Uterus (tissue), 4 donors: ENCODE data around the gene HLF. TPM values are rescaled to one million over a fixed set of nuclear protein-coding genes. Genes with fewer than 3 reads are reported as not detected.

ENCODE experiments used
- DNase-seq, 2 donors: peaks; one replicate each; pipeline ENCODE4 v3.0.0-alpha.2; 2019 to 2020
- H3K27ac ChIP-seq, 2 donors: fragments of 200-600 bp; sonication (generic); 1 replicate in 1 of 2; 2 replicates in 1 of 2; pipeline ENCODE4 v1.5.1; 2016 to 2018
- H3K27me3 ChIP-seq, 2 donors: fragments of 200-600 bp; sonication (generic); one replicate each; pipeline ENCODE4 v1.5.1; 2018 to 2019; ENCODE audit warnings: control low read depth in 1 of 2
- H3K36me3 ChIP-seq, 2 donors: fragments of 200-600 bp; sonication (generic); one replicate each; pipeline ENCODE4 v1.5.1; 2019; ENCODE audit warnings: control low read depth in 1 of 2
- H3K4me1 ChIP-seq, 2 donors: fragments of 200-600 bp; sonication (generic); one replicate each; pipeline ENCODE4 v1.5.1; 2018 to 2019; ENCODE audit warnings: control low read depth in 1 of 2
- H3K4me3 ChIP-seq, 2 donors: fragments of 200-600 bp; sonication (generic); 1 replicate in 1 of 2; 2 replicates in 1 of 2; pipeline ENCODE4 v1.5.1; 2018 to 2019; ENCODE audit warnings: mild to moderate bottlenecking in 1 of 2
- H3K9me3 ChIP-seq, 2 donors: fragments of 200-600 bp; sonication (generic); one replicate each; pipeline ENCODE4 v1.5.1; 2019; ENCODE audit warnings: control low read depth in 1 of 2
- POLR2A ChIP-seq, 2 donors: fragments of 450-650 bp; IDR thresholded peaks; one replicate each; pipeline ENCODE4 v1.6.1; 2016; ENCODE audit warnings: antibody characterized with exemption in 2 of 2, mild to moderate bottlenecking in 1 of 2, moderate library complexity in 1 of 2
- intact Hi-C: fragments of 100-400 bp; cut with DNase I; formaldehyde crosslinking; loops from one replicate; pipeline ENCODE4 v1.15.1; 2023; ENCODE audit warnings: low total_unique reads
- total RNA-seq, 4 donors: library from RNA; depleted of rRNA in 3 of 4; stranded (reverse); fragments of >200 nt in 3 of 4; gene quantifications; one replicate each; pipeline versions ENCODE4 v1.1.0 to v1.2.4, GENCODE V29; 2014 to 2023
- TF ChIP-seq, protein P1 (sequence below), 4 experiments: fragments of 200-600 bp in 2 of 4; fragments of 450-650 bp in 2 of 4; sonication (generic) in 2 of 4; IDR thresholded peaks; one replicate each; pipeline ENCODE4 v1.5.1; 2016 to 2019; ENCODE audit warnings: antibody characterized with exemption in 4 of 4, mild to moderate bottlenecking in 2 of 4, moderate library complexity in 1 of 4
- donor health status: DM: yes; HTN: yes; CAD: no.

Gene HLF
- total RNA-seq, 4 donors from 2014 or later: 12.0 to 81.2 (median 50.4) TPM

DNA sequence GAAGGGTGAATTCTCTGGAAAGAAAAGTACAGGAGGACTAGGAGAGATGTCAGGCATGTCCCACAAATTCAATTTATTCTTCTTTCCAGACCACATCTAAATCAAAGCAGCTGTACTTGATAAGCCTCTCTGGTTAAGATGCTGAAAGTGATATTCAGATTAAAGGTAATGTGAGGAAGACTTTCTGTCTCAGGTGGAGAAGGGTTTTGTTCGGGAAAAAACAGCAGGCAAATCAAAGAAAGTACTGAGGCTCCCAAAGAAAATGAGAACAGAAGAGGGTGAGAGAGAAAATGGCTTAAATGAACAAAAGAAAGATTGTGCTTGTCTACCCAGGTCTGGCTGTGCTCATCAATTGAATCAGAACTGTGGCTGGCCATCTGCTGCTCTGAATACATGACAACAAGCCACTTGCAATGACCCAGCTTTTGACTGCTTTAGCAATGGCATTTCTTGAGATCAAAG lies 101.3 kb downstream of the HLF start:
- TF ChIP-seq, protein P1, sequence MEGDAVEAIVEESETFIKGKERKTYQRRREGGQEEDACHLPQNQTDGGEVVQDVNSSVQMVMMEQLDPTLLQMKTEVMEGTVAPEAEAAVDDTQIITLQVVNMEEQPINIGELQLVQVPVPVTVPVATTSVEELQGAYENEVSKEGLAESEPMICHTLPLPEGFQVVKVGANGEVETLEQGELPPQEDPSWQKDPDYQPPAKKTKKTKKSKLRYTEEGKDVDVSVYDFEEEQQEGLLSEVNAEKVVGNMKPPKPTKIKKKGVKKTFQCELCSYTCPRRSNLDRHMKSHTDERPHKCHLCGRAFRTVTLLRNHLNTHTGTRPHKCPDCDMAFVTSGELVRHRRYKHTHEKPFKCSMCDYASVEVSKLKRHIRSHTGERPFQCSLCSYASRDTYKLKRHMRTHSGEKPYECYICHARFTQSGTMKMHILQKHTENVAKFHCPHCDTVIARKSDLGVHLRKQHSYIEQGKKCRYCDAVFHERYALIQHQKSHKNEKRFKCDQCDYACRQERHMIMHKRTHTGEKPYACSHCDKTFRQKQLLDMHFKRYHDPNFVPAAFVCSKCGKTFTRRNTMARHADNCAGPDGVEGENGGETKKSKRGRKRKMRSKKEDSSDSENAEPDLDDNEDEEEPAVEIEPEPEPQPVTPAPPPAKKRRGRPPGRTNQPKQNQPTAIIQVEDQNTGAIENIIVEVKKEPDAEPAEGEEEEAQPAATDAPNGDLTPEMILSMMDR (IDR thresholded peaks at IDR 0.05): no peak
- no peak for TF ChIP-seq POLR2A (IDR thresholded peaks at IDR 0.05)
- H3K4me3 ChIP-seq: no peak overlapping the region
- intact Hi-C loops: no loop called here
- no peaks in the 10 kb centered on the region for H3K27me3 ChIP-seq
- H3K4me1 ChIP-seq: no peaks in the 10 kb centered on the region
- H3K27ac ChIP-seq: no peak overlapping the region
- DNase-seq: no peak
- no peaks in the 10 kb centered on the region for H3K36me3 ChIP-seq
- H3K9me3 ChIP-seq: no peaks in the 10 kb centered on the region

DNA sequence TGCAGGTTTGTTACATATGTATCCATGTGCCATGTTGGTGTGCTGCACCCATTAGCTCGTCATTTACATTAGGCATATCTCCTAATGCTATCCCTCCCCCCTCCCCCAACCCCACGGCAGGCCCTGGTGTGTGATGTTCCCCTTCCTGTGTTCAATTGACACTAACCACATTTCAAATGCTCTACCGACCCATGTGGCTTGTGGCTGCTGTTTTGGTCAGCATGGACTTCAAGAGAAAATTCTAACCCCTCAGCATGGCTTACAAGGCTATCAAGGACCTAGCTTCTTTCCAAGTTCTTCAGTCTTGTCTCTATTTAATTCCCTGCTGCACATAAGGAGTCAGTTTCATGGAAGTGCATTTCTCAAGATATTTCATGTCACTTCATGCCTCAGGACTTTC lies 103.9 kb downstream of the HLF start:
- H3K27me3 ChIP-seq: no peaks in the 10 kb centered on the region
- no peaks in the 10 kb centered on the region for H3K9me3 ChIP-seq
- intact Hi-C loops: no loop called here
- no peak for DNase-seq
- no peak overlapping the region for H3K27ac ChIP-seq
- no peak overlapping the region for H3K4me3 ChIP-seq
- no peaks in the 10 kb centered on the region for H3K4me1 ChIP-seq
- no peak for TF ChIP-seq POLR2A (IDR thresholded peaks at IDR 0.05)
- TF ChIP-seq, protein P1 (IDR thresholded peaks at IDR 0.05): no peak
- H3K36me3 ChIP-seq: no peaks in the 10 kb centered on the region

Other genes starting within 250 kb of the HLF start
- 10 to 100 TPM in 3 of 4 donors, 1 to 10 TPM in 1; 1.3 to 27.9 (median 14.2) TPM for gene MMD, start 156.9 kb downstream of the HLF start, total RNA-seq
- not detected for gene SMIM36, start 246.5 kb downstream of the HLF start, total RNA-seq